Mesodermal cell (in vitro differentiated cells): Measurements from ENCODE around the gene FAM117B.
"Not testable (repeated sequence)": the region's sequence is repeated elsewhere in the genome, so short reads cannot be mapped to it uniquely, and the experiment has no call there.

ENCODE experiments used
- H3K27ac ChIP-seq: 2 replicates; pipeline ENCODE4 v1.7.0; 2013; ENCODE audit warnings: mild to moderate bottlenecking, low read depth, low read length, moderate library complexity; ENCODE audit not compliant: severe bottlenecking
- H3K36me3 ChIP-seq: 2 replicates; pipeline ENCODE4 v1.7.1; 2013; ENCODE audit warnings: mild to moderate bottlenecking, low read length, moderate library complexity; ENCODE audit not compliant: control insufficient read depth, insufficient read depth
- H3K4me1 ChIP-seq: one replicate; pipeline ENCODE4 v1.7.1; 2013; ENCODE audit warnings: mild to moderate bottlenecking, low read length; ENCODE audit not compliant: insufficient read depth, control insufficient read depth, poor library complexity, severe bottlenecking
- H3K4me3 ChIP-seq: 2 replicates; pipeline ENCODE4 v1.7.0; 2013; ENCODE audit warnings: low read length, control low read depth, mild to moderate bottlenecking; ENCODE audit not compliant: insufficient read depth, poor library complexity, severe bottlenecking; ENCODE audit errors: extremely low read depth
- H3K9me3 ChIP-seq: 2 replicates; pipeline ENCODE4 v1.7.1; 2013; ENCODE audit warnings: mild to moderate bottlenecking, low read length, moderate library complexity; ENCODE audit not compliant: control insufficient read depth
- WGBS, 2 experiments: methylation state at CpG; one replicate each; pipeline ENCODE4 v1.1.5; 2013; ENCODE audit warnings: missing lambda C conversion rate in 2 of 2; ENCODE audit not compliant: insufficient coverage in 2 of 2; 5-methylcytosine and 5-hydroxymethylcytosine counted together

The FAM117B gene

DNA sequence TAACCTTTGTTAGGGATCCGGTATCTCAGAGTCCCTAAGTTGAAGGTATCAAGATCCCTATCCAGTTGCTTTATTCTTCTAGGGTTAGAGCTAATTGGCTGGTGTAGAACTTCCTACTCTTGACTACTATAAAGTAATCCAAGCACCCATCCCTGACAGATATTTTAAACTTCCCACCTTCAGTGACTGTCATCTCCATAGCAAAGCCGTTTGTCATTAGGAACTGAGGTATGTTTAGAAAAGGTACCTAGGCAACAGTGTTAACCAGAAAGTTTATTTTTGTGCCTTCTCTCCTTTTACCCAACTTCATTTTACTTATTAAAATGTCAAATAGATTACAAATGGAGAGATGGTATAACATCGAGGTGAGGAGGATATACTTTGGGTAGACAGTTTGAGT is 4.5 kb downstream of the FAM117B start:
- H3K4me3 ChIP-seq: no peak overlapping the region
- H3K9me3 ChIP-seq: no peaks in the 10 kb centered on the region
- H3K4me1 ChIP-seq: peaks cover 8% of the 10 kb centered on the region
- H3K27ac ChIP-seq: no peak overlapping the region
- 100% methylated on average over 1 of the region's 3 CpGs; no CpG with 5 or more reads in 1 of the 2 experiments for WGBS, 2 experiments
- H3K36me3 ChIP-seq: no peaks in the 10 kb centered on the region

DNA sequence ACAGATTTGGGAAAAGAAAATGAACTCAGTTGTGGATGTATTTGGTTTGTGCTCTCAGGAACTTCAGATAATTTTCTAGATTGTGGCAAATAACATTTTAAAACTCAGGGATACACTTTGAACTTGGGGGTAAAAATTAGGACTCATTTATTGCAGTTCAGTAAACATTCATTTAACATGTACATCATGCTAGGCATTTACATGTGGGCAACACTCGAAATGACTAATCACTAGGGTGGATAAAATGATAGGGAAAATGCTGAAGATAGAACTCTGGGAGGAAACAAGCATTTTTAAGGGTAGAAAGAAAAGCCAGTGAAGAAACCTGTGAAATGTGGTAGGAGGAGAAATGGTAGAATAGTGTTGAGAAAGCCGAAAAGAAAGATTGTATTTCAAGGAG is 7.8 kb downstream of the FAM117B start:
- H3K27ac ChIP-seq: no peak overlapping the region
- 85 to 93% methylated on average over 2 of the region's 2 CpGs for WGBS, 2 experiments
- no peaks in the 10 kb centered on the region for H3K9me3 ChIP-seq
- no peaks in the 10 kb centered on the region for H3K36me3 ChIP-seq
- peaks cover 8% of the 10 kb centered on the region for H3K4me1 ChIP-seq
- no peak overlapping the region for H3K4me3 ChIP-seq

DNA sequence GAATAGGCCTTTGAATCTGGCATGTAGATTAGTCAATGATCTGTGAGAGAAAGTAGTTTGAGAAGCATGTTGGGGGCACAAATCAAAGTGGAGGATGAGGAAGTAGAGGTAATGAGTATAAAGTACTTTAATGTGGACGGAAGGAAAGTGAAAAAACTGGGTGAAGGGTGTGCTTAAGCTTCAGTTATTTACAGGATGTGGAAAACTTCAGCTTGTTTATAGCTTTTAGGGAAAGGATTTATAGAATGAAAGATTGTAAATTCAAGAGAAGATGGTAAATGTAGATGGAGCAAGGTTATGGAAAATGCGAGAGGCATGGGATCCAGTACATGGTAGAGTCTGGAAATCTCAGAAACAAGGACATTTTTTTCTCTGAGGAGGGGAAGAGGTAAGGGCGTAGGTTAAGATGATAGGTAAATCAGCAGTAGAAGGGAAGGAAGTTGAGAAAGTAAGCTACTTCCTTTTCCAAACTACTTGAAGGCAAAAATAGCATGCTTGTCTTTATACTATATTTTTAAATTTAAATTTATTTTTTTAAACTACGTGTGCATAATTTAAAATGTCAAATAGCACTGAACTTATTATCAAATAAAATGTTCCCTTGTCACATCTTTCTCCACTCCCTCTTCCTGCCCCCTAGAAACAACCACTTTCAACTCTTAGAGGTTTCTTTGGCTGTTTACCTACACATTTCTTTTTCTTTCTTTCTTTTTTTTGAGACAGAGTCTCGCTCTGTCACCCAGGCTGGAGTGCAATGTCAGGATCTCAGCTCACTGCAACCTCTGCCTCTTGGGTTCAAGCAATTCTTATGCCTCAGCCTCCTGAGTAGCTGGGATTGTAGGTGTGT is 8.5 kb downstream of the FAM117B start:
- no peak overlapping the region for H3K27ac ChIP-seq
- no peaks in the 10 kb centered on the region for H3K36me3 ChIP-seq
- no peaks in the 10 kb centered on the region for H3K9me3 ChIP-seq
- WGBS, 2 experiments: 99 to 100% methylated on average over 4 of the region's 5 CpGs
- peaks cover 8% of the 10 kb centered on the region for H3K4me1 ChIP-seq
- H3K4me3 ChIP-seq: no peak overlapping the region

DNA sequence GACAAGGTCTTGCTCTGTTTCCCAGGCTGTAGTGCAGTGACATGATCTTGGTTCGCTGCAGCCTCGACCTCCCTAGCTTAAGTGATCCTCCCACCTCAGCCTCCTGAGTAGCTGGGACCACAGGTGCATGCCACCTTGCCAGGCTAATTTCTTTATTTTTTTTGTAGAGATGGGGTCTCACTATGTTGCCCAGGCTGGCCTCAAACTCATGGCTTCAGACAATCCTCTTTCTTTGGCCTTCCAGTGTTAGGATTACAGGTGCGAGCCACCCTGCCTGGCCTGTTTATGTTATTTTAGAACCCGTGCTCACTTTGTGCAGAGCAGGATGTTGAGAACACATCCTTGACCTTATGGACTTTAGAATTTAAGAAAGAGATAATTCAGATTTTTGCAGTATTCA is 17.4 kb downstream of the FAM117B start:
- WGBS, 2 experiments: 88 to 97% methylated on average over 4 of the region's 4 CpGs
- Histone ChIP-seq H3K9me3 (no peaks in the 10 kb centered on the region), H3K4me1 (peaks cover 8% of the 10 kb centered on the region), H3K36me3 (no peaks in the 10 kb centered on the region), H3K27ac (no peak overlapping the region), H3K4me3 (no peak overlapping the region)

DNA sequence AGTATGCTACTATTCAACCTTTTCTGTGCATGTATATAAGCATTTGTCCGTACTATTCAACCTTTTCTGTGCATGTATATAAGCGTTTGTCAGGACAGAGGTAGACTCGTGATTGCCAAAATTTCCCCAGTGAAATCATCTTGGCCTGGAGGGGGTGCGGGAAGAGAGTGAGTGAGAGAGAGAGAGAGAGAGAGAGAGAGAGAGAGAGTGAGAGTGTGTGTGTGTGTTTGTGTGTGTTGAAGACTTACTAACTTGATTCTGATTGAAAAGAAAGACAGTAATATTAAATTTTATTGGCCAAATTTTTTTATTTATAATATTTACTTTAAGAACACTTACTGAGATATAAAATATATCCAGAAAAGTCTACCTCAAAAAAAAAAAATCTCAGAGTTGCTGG is 19.1 kb downstream of the FAM117B start:
- no peaks in the 10 kb centered on the region for H3K9me3 ChIP-seq
- peaks cover 8% of the 10 kb centered on the region for H3K4me1 ChIP-seq
- H3K36me3 ChIP-seq: no peaks in the 10 kb centered on the region
- 83 to 100% methylated on average over 1 to 2 of the region's 4 CpGs for WGBS, 2 experiments
- no peak overlapping the region for H3K27ac ChIP-seq
- no peak overlapping the region for H3K4me3 ChIP-seq

DNA sequence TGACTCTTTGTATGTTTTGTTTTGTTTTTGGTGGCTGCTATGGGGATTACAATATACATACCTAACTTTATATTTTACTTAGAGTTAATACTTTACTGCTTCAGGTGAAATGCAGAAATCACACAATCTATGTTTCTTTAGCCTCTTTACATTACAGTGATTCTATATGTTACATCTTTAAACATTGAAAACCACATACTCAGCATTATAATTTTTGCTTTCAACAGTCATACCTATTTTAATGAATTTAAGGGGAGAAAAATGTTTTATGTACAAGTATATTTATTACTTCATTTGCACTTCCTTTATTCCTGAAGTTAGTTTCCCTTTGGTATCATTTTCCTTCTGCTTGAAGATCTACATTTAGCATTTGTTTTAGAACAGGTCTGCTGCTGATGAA is 23.1 kb downstream of the FAM117B start:
- no peaks in the 10 kb centered on the region for H3K36me3 ChIP-seq
- no peak overlapping the region for H3K4me3 ChIP-seq
- H3K27ac ChIP-seq: no peak overlapping the region
- no peaks in the 10 kb centered on the region for H3K9me3 ChIP-seq
- peaks cover 8% of the 10 kb centered on the region for H3K4me1 ChIP-seq

DNA sequence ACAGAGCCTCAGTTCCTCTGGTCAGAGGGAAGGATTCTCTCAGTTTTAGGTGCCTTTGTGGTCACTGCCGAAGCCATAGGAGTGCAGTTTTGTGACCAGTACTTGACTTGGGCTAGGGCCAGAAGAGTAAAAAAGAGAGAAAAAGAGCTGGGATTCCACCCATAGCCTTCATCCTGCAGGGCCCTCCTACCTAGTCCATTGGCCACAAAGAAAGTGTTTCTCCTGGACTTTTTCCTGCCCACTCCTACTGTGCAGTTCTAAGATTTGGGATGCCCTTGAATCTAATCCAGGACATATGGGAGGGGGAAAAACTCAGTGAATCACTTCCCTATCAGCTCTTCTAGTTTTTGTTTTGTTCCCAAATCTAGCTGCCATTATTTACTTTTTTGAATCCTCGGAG is 26.0 kb downstream of the FAM117B start:
- H3K36me3 ChIP-seq: no peaks in the 10 kb centered on the region
- no peaks in the 10 kb centered on the region for H3K9me3 ChIP-seq
- H3K4me1 ChIP-seq: peaks cover 1% of the 10 kb centered on the region
- H3K4me3 ChIP-seq: no peak overlapping the region
- H3K27ac ChIP-seq: no peak overlapping the region
- WGBS, 2 experiments: 78 to 100% methylated on average over 1 of the region's 2 CpGs

DNA sequence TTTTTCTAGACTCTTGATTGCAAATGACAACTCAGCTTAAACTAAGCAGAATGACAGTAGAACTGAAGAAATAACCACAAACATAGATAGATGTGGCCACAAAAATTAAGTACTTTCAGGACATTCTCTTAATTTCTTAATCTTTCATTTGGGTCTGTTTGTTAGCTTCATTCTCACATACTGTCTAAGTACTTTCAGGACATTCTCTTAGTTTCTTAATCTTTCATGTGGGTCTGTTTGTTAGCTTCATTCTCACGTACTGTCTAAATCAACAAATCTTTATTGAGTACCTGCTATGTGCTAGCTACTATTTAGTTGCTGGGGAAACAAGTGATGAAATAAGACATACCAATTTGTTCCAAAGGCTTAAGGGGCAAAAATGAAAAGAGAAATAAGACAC is 35.1 kb downstream of the FAM117B start:
- Histone ChIP-seq H3K36me3 (no peaks in the 10 kb centered on the region), H3K4me3 (no peak overlapping the region), H3K4me1 (no peaks in the 10 kb centered on the region), H3K27ac (no peak overlapping the region), H3K9me3 (no peaks in the 10 kb centered on the region)
- no CpG with 5 or more reads among the region's 1 CpG for WGBS, 2 experiments

DNA sequence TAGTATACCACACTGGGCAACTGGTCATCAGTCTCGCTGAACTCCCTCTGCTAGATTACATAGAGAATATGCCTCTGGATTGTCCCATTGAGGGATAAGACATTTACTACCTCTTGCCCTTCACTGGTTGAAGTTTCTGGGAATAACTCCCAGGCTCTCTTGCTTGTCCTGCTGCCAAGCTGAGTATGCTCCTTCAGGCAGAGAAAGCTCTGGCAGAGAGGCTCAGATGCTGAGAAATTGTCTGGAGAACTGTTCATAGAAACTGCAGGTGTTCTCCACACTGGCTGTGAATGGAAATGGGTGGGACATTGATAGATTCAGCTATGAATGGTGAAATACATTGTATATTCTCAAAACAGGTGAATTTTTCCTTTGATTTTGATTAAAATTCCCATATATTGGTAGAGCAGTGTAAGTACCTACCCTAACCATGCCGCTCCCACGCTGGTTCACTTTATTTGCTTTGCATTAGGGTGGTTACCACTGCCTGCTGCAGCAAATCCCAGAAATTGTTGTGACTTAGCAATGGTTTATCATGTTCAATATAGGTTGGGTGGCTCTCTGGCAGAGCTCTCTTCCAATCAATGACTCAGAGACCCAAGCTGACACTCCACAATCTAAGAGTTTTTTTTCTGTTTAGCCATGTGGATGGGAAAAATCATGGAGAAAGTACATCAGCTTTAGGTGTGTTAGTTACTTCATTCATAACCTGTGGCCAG is 36.7 kb downstream of the FAM117B start:
- no peaks in the 10 kb centered on the region for H3K36me3 ChIP-seq
- H3K4me1 ChIP-seq: no peaks in the 10 kb centered on the region
- H3K27ac ChIP-seq: no peak overlapping the region
- H3K9me3 ChIP-seq: no peaks in the 10 kb centered on the region
- 100% methylated on average over 3 of the region's 3 CpGs for WGBS, 2 experiments
- no peak overlapping the region for H3K4me3 ChIP-seq

DNA sequence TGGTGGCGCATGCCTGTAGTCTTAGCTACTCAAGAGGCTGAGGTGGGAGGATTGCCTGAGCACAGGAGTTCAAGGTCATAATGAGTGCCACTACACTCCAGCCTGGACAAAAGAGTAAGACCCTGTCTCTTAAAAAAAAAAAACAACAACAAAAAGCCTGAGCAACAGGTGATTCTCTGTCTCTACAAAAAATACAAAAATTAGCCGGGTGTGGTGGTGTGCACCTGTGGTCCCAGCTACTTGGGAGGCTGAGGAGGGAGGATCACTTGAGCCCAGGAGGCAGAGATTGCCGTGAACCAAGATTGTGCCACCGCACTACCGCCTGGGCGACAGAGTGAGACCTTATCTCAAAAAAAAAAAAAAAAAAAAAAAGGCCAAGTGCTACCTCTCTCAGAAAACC is 40.3 kb downstream of the FAM117B start:
- 87 to 93% methylated on average over 4 to 5 of the region's 6 CpGs for WGBS, 2 experiments
- H3K27ac ChIP-seq, H3K36me3 ChIP-seq, H3K4me1 ChIP-seq, H3K4me3 ChIP-seq, H3K9me3 ChIP-seq: not testable (repeated sequence)

DNA sequence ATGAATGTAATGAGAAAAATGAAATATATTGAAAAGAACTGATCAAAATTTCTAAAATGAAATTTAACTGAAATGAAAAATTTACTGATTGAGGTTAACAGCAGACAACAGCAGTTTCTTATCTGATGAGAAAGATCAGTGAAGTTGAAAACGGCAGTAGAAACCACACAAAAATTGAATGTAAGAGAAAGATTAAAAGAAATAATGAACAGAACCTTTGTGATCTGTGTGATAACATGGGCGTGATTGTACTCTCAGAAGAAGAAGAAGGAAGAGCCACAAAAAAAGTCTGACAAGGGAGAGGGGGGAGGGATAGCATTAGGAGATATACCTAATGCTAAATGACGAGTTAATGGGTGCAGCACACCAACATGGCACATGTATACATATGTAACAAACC is 45.2 kb downstream of the FAM117B start:
- peaks cover 10% of the 10 kb centered on the region for H3K9me3 ChIP-seq
- no peak overlapping the region for H3K27ac ChIP-seq
- H3K4me3 ChIP-seq: no peak overlapping the region
- no peaks in the 10 kb centered on the region for H3K4me1 ChIP-seq
- WGBS, 2 experiments: 100% methylated on average over 2 of the region's 3 CpGs
- H3K36me3 ChIP-seq: no peaks in the 10 kb centered on the region
